ENCODE results near the gene DPYSL4.

The DPYSL4 gene

GRCh38 chr10:132228616-132229015 is 41.9 kb downstream of the DPYSL4 start:
- DNase-seq (ENCODE audit: low read depth), result no peak

GRCh38 chr10:132229096-132229495 is 42.3 kb downstream of the DPYSL4 start:
- no peak for DNase-seq (ENCODE audit: low read depth)

GRCh38 chr10:132229834-132230556 is 43.2 kb downstream of the DPYSL4 start:
- DNase-seq (ENCODE audit: low read depth), result no peak

- DNase-seq (ENCODE audit: low read depth), result no peak
Measured at GRCh38 chr10:132230557-132231210, 43.9 kb downstream of the DPYSL4 start.

- DNase-seq (ENCODE audit: low read depth), result no peak
Measured at GRCh38 chr10:132231656-132232022, 44.9 kb downstream of the DPYSL4 start.

- DNase-seq (ENCODE audit: low read depth), result no peak
Measured at GRCh38 chr10:132232023-132232951, 45.5 kb downstream of the DPYSL4 start.

- DNase-seq (ENCODE audit: low read depth), result no peak
Measured at GRCh38 chr10:132232981-132233380, 46.2 kb downstream of the DPYSL4 start.

GRCh38 chr10:132233501-132234085 is 46.8 kb downstream of the DPYSL4 start:
- DNase-seq (ENCODE audit: low read depth), result no peak

- DNase-seq (ENCODE audit: low read depth), result no peak
Measured at GRCh38 chr10:132234860-132235259, 48.1 kb downstream of the DPYSL4 start.

GRCh38 chr10:132236161-132236560 is 49.4 kb downstream of the DPYSL4 start:
- DNase-seq (ENCODE audit: low read depth), result no peak

GRCh38 chr10:132236881-132237280 is 50.1 kb downstream of the DPYSL4 start:
- no peak for DNase-seq (ENCODE audit: low read depth)

- no peak for DNase-seq (ENCODE audit: low read depth)
Measured at GRCh38 chr10:132237396-132237795, 50.6 kb downstream of the DPYSL4 start.

GRCh38 chr10:132237871-132238270 is 51.1 kb downstream of the DPYSL4 start:
- DNase-seq (ENCODE audit: low read depth), result no peak

GRCh38 chr10:132238371-132239125 is 51.8 kb downstream of the DPYSL4 start:
- no peak for DNase-seq (ENCODE audit: low read depth)

GRCh38 chr10:132239126-132240031 is 52.6 kb downstream of the DPYSL4 start:
- DNase-seq (ENCODE audit: low read depth), result no peak

- DNase-seq (ENCODE audit: low read depth), result no peak
Measured at GRCh38 chr10:132240156-132240555, 53.4 kb downstream of the DPYSL4 start.

- DNase-seq (ENCODE audit: low read depth), result no peak
Measured at GRCh38 chr10:132240581-132240980, 53.8 kb downstream of the DPYSL4 start.

GRCh38 chr10:132241086-132241485 is 54.3 kb downstream of the DPYSL4 start:
- DNase-seq (ENCODE audit: low read depth), result no peak

- no peak for DNase-seq (ENCODE audit: low read depth)
Measured at GRCh38 chr10:132241496-132241895, 54.7 kb downstream of the DPYSL4 start.

- no peak for DNase-seq (ENCODE audit: low read depth)
Measured at GRCh38 chr10:132242103-132242840, 55.5 kb downstream of the DPYSL4 start.

Measured in non-pigmented ciliary epithelial cell (primary cell).